Measurements from ENCODE around the gene JAKMIP3. TPM values are rescaled to one million over a fixed set of nuclear protein-coding genes. Genes with fewer than 3 reads are reported as not detected.
A peak's percentile ranks its signal among the peaks of the same experiment; 100 is the strongest.

The JAKMIP3 gene
- total and polyA plus RNA-seq, 12 donors, result 0.18 to 7.0 (median 0.79) TPM

DNA sequence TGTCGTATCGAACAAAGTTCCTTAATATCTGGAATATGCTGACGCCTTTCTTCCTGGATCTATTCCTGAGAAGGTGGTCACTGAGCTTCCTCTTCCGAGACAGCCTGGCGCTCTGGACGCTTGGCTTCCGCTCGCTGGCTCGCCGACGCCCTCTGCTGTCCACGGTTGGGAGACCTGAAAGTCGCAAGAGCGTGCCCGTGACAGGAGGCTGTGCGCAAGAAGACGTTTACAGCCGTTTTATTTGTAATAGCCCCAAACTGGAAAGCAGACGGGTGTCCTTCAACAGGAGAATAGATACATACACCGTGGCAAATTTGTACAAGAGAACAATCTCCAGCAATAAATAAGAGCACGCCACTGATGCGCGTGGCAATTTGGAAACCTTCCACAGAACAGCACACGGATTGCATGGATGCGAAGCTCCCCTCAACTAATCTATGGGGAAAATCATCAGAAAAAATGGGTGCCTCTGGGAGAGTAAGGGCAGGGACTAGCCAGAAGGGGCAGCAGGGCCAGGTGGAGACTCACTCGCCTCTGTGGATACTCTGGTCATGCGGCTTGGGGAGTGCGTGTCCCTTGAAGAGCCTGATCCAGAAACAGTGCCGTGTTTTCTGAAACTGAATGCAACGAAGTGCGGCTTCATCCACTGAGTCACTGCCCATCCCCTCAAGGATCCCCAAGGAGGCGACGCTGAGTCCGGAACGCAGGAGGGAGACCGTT, 42.5 kb upstream of the JAKMIP3 start:
- intact Hi-C loops (cut with DNase I), result loop anchor here (2.0 to 10.0 kb wide), 3 partner anchors 122 to 136 kb away; no protein-coding TSS in a partner anchor
- WGBS, 4 donors, result 10 to 20% (median 18%) methylated on average over 21 to 36 of the region's 36 CpGs
- H3K4me3 ChIP-seq, result peak overlapping the region in 1 of 4 donors; percentile 41
- no peaks in the 10 kb centered on the region for H3K36me3 ChIP-seq (replicated peaks in 1 of 2)
- H3K9me3 ChIP-seq (replicated peaks in 1 of 3), result no peaks in the 10 kb centered on the region
- H3K27ac ChIP-seq, result no peak overlapping the region
- H3K27me3 ChIP-seq, result no peaks in the 10 kb centered on the region
- TF ChIP-seq, protein P1, sequence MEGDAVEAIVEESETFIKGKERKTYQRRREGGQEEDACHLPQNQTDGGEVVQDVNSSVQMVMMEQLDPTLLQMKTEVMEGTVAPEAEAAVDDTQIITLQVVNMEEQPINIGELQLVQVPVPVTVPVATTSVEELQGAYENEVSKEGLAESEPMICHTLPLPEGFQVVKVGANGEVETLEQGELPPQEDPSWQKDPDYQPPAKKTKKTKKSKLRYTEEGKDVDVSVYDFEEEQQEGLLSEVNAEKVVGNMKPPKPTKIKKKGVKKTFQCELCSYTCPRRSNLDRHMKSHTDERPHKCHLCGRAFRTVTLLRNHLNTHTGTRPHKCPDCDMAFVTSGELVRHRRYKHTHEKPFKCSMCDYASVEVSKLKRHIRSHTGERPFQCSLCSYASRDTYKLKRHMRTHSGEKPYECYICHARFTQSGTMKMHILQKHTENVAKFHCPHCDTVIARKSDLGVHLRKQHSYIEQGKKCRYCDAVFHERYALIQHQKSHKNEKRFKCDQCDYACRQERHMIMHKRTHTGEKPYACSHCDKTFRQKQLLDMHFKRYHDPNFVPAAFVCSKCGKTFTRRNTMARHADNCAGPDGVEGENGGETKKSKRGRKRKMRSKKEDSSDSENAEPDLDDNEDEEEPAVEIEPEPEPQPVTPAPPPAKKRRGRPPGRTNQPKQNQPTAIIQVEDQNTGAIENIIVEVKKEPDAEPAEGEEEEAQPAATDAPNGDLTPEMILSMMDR (IDR thresholded peaks at IDR 0.05), result peak; percentile 80 to 95 (median 90)
- no peak for TF ChIP-seq POLR2A (IDR thresholded peaks at IDR 0.05)
- peak; percentile 69 to 91 (median 86) for DNase-seq
- H3K4me1 ChIP-seq (replicated peaks in 1 of 2), result peaks cover 4 to 7% of the 10 kb centered on the region in 2 donors

- WGBS, 4 donors, result 63 to 78% (median 70%) methylated on average over 3 of the region's 3 CpGs
- H3K27ac ChIP-seq, result no peak overlapping the region
Measured at GRCh38 chr10:132027423-132027983, 38.2 kb upstream of the JAKMIP3 start.

DNA sequence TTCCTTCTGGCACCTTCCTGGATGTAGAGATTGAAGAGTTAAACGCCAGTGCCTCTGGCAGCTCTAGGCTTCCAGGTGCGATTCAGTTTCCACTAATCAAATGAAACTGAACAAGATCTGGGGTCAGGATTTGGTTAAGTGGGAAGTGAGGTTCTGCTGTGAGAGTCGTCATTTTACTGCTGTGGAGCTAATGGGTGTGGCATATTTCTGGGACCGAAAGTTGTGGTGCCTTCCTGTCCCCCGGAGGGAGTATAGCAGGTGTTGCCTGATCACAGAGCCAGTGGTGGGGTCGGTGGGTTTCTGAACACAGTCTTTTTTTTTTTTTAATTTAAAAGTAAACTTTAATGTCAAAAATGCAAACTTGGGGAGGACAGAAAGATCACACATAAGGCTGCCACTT, 37.0 kb upstream of the JAKMIP3 start:
- peaks cover 6% of the 10 kb centered on the region for H3K27me3 ChIP-seq

More at GRCh38 chr10:132027423-132027983, 38.2 kb upstream of the JAKMIP3 start:
- Histone ChIP-seq H3K27me3 (peaks cover 6% of the 10 kb centered on the region), H3K9me3 (replicated peaks in 1 of 3) (no peaks in the 10 kb centered on the region), H3K36me3 (replicated peaks in 1 of 2) (no peaks in the 10 kb centered on the region), H3K4me1 (replicated peaks in 1 of 2) (peaks cover 4 to 7% of the 10 kb centered on the region in 2 donors), H3K4me3 (no peak overlapping the region)
- no peak for DNase-seq
- intact Hi-C loops (cut with DNase I), result loop anchor here in 1 of 2 donors (10.0 kb wide), 1 partner anchor 117 kb away; no protein-coding TSS in a partner anchor
- no peak for TF ChIP-seq POLR2A (IDR thresholded peaks at IDR 0.05)
- TF ChIP-seq, protein P1 (IDR thresholded peaks at IDR 0.05), result no peak

More for the DNA sequence above, 37.0 kb upstream of the JAKMIP3 start:
- Histone ChIP-seq H3K36me3 (replicated peaks in 1 of 2) (no peaks in the 10 kb centered on the region), H3K27ac (no peak overlapping the region), H3K9me3 (replicated peaks in 1 of 3) (no peaks in the 10 kb centered on the region), H3K4me1 (replicated peaks in 1 of 2) (peaks cover 0 to under 1% of the 10 kb centered on the region in 2 donors), H3K4me3 (no peak overlapping the region)
- 58 to 72% (median 64%) methylated on average over 6 of the region's 6 CpGs for WGBS, 4 donors
- no peak for DNase-seq
- intact Hi-C loops (cut with DNase I), result loop anchor here in 1 of 2 donors (10.0 kb wide), 1 partner anchor 116 kb away; no protein-coding TSS in a partner anchor
- TF ChIP-seq POLR2A (IDR thresholded peaks at IDR 0.05), result no peak
- TF ChIP-seq, protein P1 (IDR thresholded peaks at IDR 0.05), result no peak

Data from adrenal gland (tissue), 12 donors.